SK-N-SH (cell line): Measurements from ENCODE around the gene ANK3. TPM values are rescaled to one million over a fixed set of nuclear protein-coding genes. Genes with fewer than 3 reads are reported as not detected.

Source experiments
- CTCF ChIA-PET: fragments of 300-600, 350-600 bp; formaldehyde crosslinking; extraction: SDS; loops from one replicate; lab custom pipeline; 2021; lab: Yijun Ruan, JAX
- POLR2A ChIA-PET: fragments of 350-600 bp; sonication (Branson Sonifier 250); formaldehyde crosslinking; extraction: SDS; loops from one replicate; lab custom pipeline; 2020; ENCODE audit warnings: antibody characterized with exemption, inconsistent platforms; lab: Yijun Ruan, JAX
- DNase-seq: peaks from one replicate; pipeline ENCODE4 v3.0.0; 2012
- H2AFZ ChIP-seq: fragments of 200-600 bp; sonication (generic); 2 replicates; pipeline ENCODE4 v1.8.1; 2016; ENCODE audit warnings: antibody characterized with exemption, mild to moderate bottlenecking, low read depth
- H3F3A ChIP-seq: fragments of 200-600 bp; sonication (generic); replicated peaks from 2 replicates; pipeline ENCODE3; 2016; ENCODE audit warnings: antibody characterized with exemption, mild to moderate bottlenecking; ENCODE audit not compliant: insufficient read depth
- H3K27ac ChIP-seq, 2 experiments: fragments of 200-500 bp in 1 of 2; fragments of 200-600 bp in 1 of 2; sonication (Bioruptor generic) in 1 of 2; sonication (generic), shearing (Covaris generic) in 1 of 2; 2 replicates each; pipeline versions ENCODE4 v1.5.1 to v1.6.1; 2014 to 2016; ENCODE audit warnings: low read depth in 2 of 2, inconsistent platforms in 1 of 2, low read length in 1 of 2, mild to moderate bottlenecking in 1 of 2, mixed read lengths in 1 of 2
- H3K27me3 ChIP-seq: fragments of 200-600 bp; sonication (generic), shearing (Covaris generic); 2 replicates; pipeline ENCODE4 v1.6.1; 2016; ENCODE audit warnings: mixed run types; ENCODE audit not compliant: insufficient read depth
- H3K36me3 ChIP-seq, 2 experiments: fragments of 200-500 bp in 1 of 2; fragments of 200-600 bp in 1 of 2; sonication (Bioruptor generic) in 1 of 2; sonication (generic) in 1 of 2; replicated peaks in 1 of 2; 2 replicates each; pipeline versions ENCODE3 to v1.5.1; 2014 to 2016; ENCODE audit warnings: low read length in 1 of 2, mild to moderate bottlenecking in 1 of 2; ENCODE audit not compliant: insufficient read depth in 2 of 2, control insufficient read depth in 1 of 2
- H3K4me1 ChIP-seq, 2 experiments: fragments of 200-500 bp in 1 of 2; fragments of 200-600 bp in 1 of 2; sonication (Bioruptor generic) in 1 of 2; sonication (generic), shearing (Covaris generic) in 1 of 2; 2 replicates each; pipeline versions ENCODE4 v1.5.1 to v1.6.1; 2014 to 2016; ENCODE audit warnings: low read depth in 1 of 2, low read length in 1 of 2, mixed run types in 1 of 2; ENCODE audit not compliant: insufficient read depth in 2 of 2, control insufficient read depth in 1 of 2
- H3K4me2 ChIP-seq: fragments of 200-600 bp; sonication (generic), shearing (Covaris generic); 2 replicates; pipeline ENCODE4 v1.6.1; 2017; ENCODE audit warnings: mixed run types
- H3K4me3 ChIP-seq, 2 experiments: fragments of 200-500 bp in 1 of 2; fragments of 200-600 bp in 1 of 2; sonication (Bioruptor generic) in 1 of 2; sonication (generic), shearing (Covaris generic) in 1 of 2; 2 replicates each; pipeline versions ENCODE4 v1.5.1 to v1.8.1; 2014 to 2016; ENCODE audit warnings: low read depth in 2 of 2, inconsistent platforms in 1 of 2, low read length in 1 of 2, mild to moderate bottlenecking in 1 of 2, mixed read lengths in 1 of 2, moderate library complexity in 1 of 2
- H3K79me2 ChIP-seq: fragments of 200-600 bp; sonication (generic); 2 replicates; pipeline ENCODE4 v1.8.1; 2017; ENCODE audit warnings: mild to moderate bottlenecking; ENCODE audit not compliant: insufficient read depth
- H3K9ac ChIP-seq: fragments of 200-600 bp; sonication (generic); 2 replicates; pipeline ENCODE4 v1.6.1; 2017; ENCODE audit warnings: mixed run types
- H3K9me2 ChIP-seq: fragments of 200-600 bp; sonication (generic); 2 replicates; pipeline ENCODE4 v1.6.1; 2017; ENCODE audit warnings: mixed run types
- H3K9me3 ChIP-seq: fragments of 200-600 bp; sonication (generic); 2 replicates; pipeline ENCODE4 v1.6.1; 2017; ENCODE audit warnings: mixed run types, mild to moderate bottlenecking, moderate library complexity
- H4K20me1 ChIP-seq: fragments of 200-600 bp; sonication (generic); 2 replicates; pipeline ENCODE4 v1.6.1; 2017; ENCODE audit warnings: mild to moderate bottlenecking, mixed run types; ENCODE audit not compliant: insufficient read depth
- EP300 ChIP-seq, 2 experiments: IDR thresholded peaks; 2 replicates each; pipeline versions ENCODE4 v1.4.0 to v1.6.1; 2012; ENCODE audit warnings: borderline replicate concordance in 1 of 2, low read depth in 1 of 2, low read length in 1 of 2
- EZH2phosphoT487 ChIP-seq: fragments of 200-600 bp; sonication (generic); IDR thresholded peaks from 2 replicates; pipeline ENCODE4 v1.6.1; 2017; ENCODE audit warnings: low read depth, mixed run types, mild to moderate bottlenecking, antibody characterized with exemption, moderate library complexity, borderline replicate concordance
- FOSL2 ChIP-seq: IDR thresholded peaks from 2 replicates; pipeline ENCODE4 v1.4.0; 2012; ENCODE audit warnings: low read depth, mild to moderate bottlenecking, moderate library complexity, borderline replicate concordance
- FOXJ3 ChIP-seq: sonication (generic); formaldehyde crosslinking; IDR thresholded peaks from 2 replicates; pipeline ENCODE4 v1.5.1; 2020; ENCODE audit warnings: mild to moderate bottlenecking, missing genetic modification reagents
- FOXM1 ChIP-seq: IDR thresholded peaks from 2 replicates; pipeline ENCODE4 v1.4.0; 2012; ENCODE audit warnings: low read depth, mild to moderate bottlenecking
- GATA2 ChIP-seq: sonication (generic); formaldehyde crosslinking; IDR thresholded peaks from 2 replicates; pipeline ENCODE4 v1.5.0; 2020; ENCODE audit warnings: mild to moderate bottlenecking, missing genetic modification reagents
- IRF3 ChIP-seq: fragments of 150-350 bp; IDR thresholded peaks from 2 replicates; pipeline ENCODE4 v1.6.1; 2016; ENCODE audit warnings: mild to moderate bottlenecking, low read depth, low read length
- MEF2A ChIP-seq: IDR thresholded peaks from 2 replicates; pipeline ENCODE4 v1.4.0; 2012; ENCODE audit warnings: low read depth, borderline replicate concordance
- NFIC ChIP-seq: IDR thresholded peaks from 2 replicates; pipeline ENCODE4 v1.4.0; 2012; ENCODE audit warnings: borderline replicate concordance
- RAD21 ChIP-seq: IDR thresholded peaks from 2 replicates; pipeline ENCODE4 v1.6.1; 2012; ENCODE audit warnings: mild to moderate bottlenecking, low read length
- SMC3 ChIP-seq: IDR thresholded peaks from 2 replicates; pipeline ENCODE4 v1.6.1; 2012; ENCODE audit warnings: low read depth, low read length, improper control_type of control experiment
- TEAD4 ChIP-seq: IDR thresholded peaks from 2 replicates; pipeline ENCODE4 v1.4.0; 2012; ENCODE audit warnings: mild to moderate bottlenecking, borderline replicate concordance; ENCODE audit not compliant: insufficient read depth
- USF1 ChIP-seq: IDR thresholded peaks from 2 replicates; pipeline ENCODE4 v1.4.0; 2012; ENCODE audit warnings: low read depth, borderline replicate concordance
- YY1 ChIP-seq: IDR thresholded peaks from 2 replicates; pipeline ENCODE4 v1.4.0; 2012; ENCODE audit warnings: low read depth, mild to moderate bottlenecking
- WGBS: methylation state at CpG from one replicate; pipeline ENCODE4 v1.1.6; 2017; ENCODE audit warnings: low lambda C conversion rate; 5-methylcytosine and 5-hydroxymethylcytosine counted together
- polyA plus RNA-seq, 3 experiments: library from polyadenylated mRNA; depleted of rRNA; stranded (reverse); fragments of >200 nt; gene quantifications; 2 replicates each; pipeline ENCODE4 v1.2.3, GENCODE V29; 2012
- TF ChIP-seq, protein P1 (sequence below): IDR thresholded peaks from 2 replicates; pipeline ENCODE4 v1.4.0; 2012; ENCODE audit warnings: low read depth

Gene ANK3
- polyA plus RNA-seq, 1 of the 3 experiments (the other 2 are of a cell fraction): 10.0 TPM

DNA sequence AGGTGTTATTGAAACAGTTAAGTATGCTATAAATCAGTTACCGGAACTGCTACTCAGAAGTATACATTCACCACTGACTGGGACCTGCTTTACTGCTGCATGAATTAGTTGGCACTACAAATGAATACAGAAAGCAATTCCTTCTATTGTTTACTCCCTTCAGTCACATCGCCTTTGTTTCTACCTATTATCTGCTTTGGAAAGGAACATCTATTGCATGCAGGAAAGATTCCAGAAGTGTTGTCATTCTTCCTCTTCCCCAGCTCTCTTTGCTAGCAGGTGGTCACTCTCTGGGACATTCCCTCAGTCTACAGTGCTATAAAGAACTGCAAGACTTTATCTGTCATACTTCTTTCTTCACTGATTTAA lies 131.3 kb downstream of the ANK3 start:
- no peak overlapping the region for H3K4me3 ChIP-seq
- no peaks in the 10 kb centered on the region for H3K9me2 ChIP-seq
- POLR2A ChIA-PET: no interaction called here
- no peaks in the 10 kb centered on the region for H3K9me3 ChIP-seq
- DNase-seq: no peak
- H3K4me2 ChIP-seq: no peak overlapping the region
- H3K36me3 ChIP-seq: peaks cover 2 to 6% of the 10 kb centered on the region in 2 experiments
- CTCF ChIA-PET: no interaction called here
- H2AFZ ChIP-seq: no peak overlapping the region
- H3K27me3 ChIP-seq: no peaks in the 10 kb centered on the region
- no peak overlapping the region for H3K9ac ChIP-seq
- TF ChIP-seq YY1 (no peak), FOXM1 (no peak), FOSL2 (no peak), FOXJ3 (no peak), EZH2phosphoT487 (no peak), GATA2 (CRISPR knock-in tag) (no peak), NFIC (no peak)
- H4K20me1 ChIP-seq: no peaks in the 10 kb centered on the region
- no peaks in the 10 kb centered on the region for H3F3A ChIP-seq
- no peak overlapping the region for H3K27ac ChIP-seq
- peaks cover 0 to 2% of the 10 kb centered on the region in 2 experiments; a peak in 1 of 4 replicates for H3K4me1 ChIP-seq
- WGBS: 98% methylated on average over 2 of the region's 2 CpGs
- no peaks in the 10 kb centered on the region for H3K79me2 ChIP-seq

DNA sequence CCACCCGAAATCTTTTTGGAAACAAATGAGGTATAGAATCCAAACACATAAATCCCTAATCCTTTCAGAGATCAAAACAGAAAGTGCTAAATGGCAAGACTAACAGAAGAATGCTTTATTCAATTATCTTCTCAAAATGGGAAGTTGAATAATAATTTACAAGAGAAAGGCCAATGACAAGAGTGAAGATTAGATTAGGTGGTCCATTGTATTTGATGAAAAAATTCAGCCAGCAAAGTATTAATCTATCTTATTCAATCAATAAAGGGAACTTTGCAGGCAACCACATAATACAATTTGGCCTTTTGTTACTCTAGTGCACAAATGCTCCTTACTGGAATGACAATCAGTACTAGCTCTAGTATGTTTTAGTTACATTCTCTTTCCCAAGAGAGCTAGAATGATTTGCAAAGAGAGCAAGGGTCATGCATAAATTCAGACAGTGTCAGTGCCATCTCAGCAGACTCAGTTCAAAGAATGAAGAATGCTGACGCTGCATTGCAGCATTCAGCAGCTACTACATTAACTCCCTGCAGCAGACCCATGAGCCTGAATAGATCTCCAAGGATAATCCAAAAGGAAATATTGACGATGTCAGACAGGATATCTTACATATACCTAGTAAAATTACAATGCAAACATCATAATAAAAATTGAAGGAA lies 131.8 kb downstream of the ANK3 start:
- no peak for DNase-seq
- Histone ChIP-seq H3K79me2 (no peaks in the 10 kb centered on the region), H3K9ac (no peak overlapping the region), H3K4me2 (no peak overlapping the region), H3K27me3 (no peaks in the 10 kb centered on the region), H3F3A (no peaks in the 10 kb centered on the region), H4K20me1 (no peaks in the 10 kb centered on the region), H3K9me2 (no peaks in the 10 kb centered on the region), H3K27ac (no peak overlapping the region), H3K9me3 (no peaks in the 10 kb centered on the region), H3K4me1 (peaks cover 0 to 2% of the 10 kb centered on the region in 2 experiments; a peak in 1 of 4 replicates), H2AFZ (no peak overlapping the region), H3K36me3 (peaks cover 2 to 6% of the 10 kb centered on the region in 2 experiments), H3K4me3 (no peak overlapping the region)
- ChIA-PET CTCF (interaction anchor here (0.7 kb wide), 1 partner anchor 13 kb away, joined by 3 read pairs; no protein-coding TSS in a partner anchor), POLR2A (no interaction called here)
- WGBS: 82% methylated on average over 3 of the region's 3 CpGs
- TF ChIP-seq RAD21: no peak
- TF ChIP-seq SMC3: no peak
- no peak for TF ChIP-seq EP300 (IDR thresholded peaks at IDR 0.05; ENCODE audit: borderline replicate concordance in 1 of 2, low read depth in 1 of 2, low read length in 1 of 2)
- TF ChIP-seq YY1: no peak
- TF ChIP-seq TEAD4: no peak
- no peak for TF ChIP-seq GATA2 (CRISPR knock-in tag)
- TF ChIP-seq, protein P1, sequence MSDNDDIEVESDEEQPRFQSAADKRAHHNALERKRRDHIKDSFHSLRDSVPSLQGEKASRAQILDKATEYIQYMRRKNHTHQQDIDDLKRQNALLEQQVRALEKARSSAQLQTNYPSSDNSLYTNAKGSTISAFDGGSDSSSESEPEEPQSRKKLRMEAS: no peak
- no peak for TF ChIP-seq USF1
- no peak for TF ChIP-seq MEF2A
- TF ChIP-seq IRF3: no peak
